ENCODE measurements around the gene C1QTNF1.

GRCh38 chr17:78976907-78977680 lies 46.9 kb upstream of the C1QTNF1 start:
- TF ChIP-seq CTCF (conservative IDR thresholded peaks at IDR 0.05; ENCODE audit: low read depth, low read length) (no peak), EZH2phosphoT487 (IDR thresholded peaks at IDR 0.05; ENCODE audit: borderline replicate concordance, low read length) (no peak), EZH2 (IDR thresholded peaks at IDR 0.05; ENCODE audit: low read length, unreplicated experiment) (no peak)

Data from PC-3 (cell line).